Astrocyte of the cerebellum (primary cell): ENCODE data around the gene ZNF628.
A peak's percentile ranks its signal among the peaks of the same experiment; 100 is the strongest.

Source experiments
- DNase-seq: peaks from one replicate; pipeline ENCODE4 v3.0.0-alpha.2; 2011; ENCODE audit warnings: low read depth
- H3K4me3 ChIP-seq: 2 replicates; pipeline ENCODE4 v1.5.1; 2011; ENCODE audit warnings: mild to moderate bottlenecking, low read depth, low read length, moderate library complexity
- CTCF ChIP-seq: IDR thresholded peaks from 2 replicates; pipeline ENCODE4 v1.5.1; 2012; ENCODE audit warnings: low read length, low read depth, moderate library complexity, mild to moderate bottlenecking; ENCODE audit errors: missing control alignments
- in situ Hi-C: cut with HindIII; loops from 2 replicates; pipeline ENCODE4 v1.10.0; 2017; ENCODE audit warnings: low sequenced_read_pairs

Gene ZNF628

GRCh38 chr19:55483706-55484592 lies 7.5 kb downstream of the ZNF628 start:
- in situ Hi-C loops: no loop called here
- TF ChIP-seq CTCF: no peak
- peak overlapping the region; percentile 68 for H3K4me3 ChIP-seq

GRCh38 chr19:55484593-55485438 lies 8.4 kb downstream of the ZNF628 start, which contains the start of gene NAT14:
TSS of gene NAT14 (plus strand) at chr19:55485188. CDS start at chr19:55485709, 521 bp downstream.
- no peak for DNase-seq
- TF ChIP-seq CTCF: no peak
- in situ Hi-C loops: no loop called here
- peak within 1 kb of the TSS; percentile 68 for H3K4me3 ChIP-seq

More at GRCh38 chr19:55483706-55484592, 7.5 kb downstream of the ZNF628 start:
- DNase-seq: no peak

- DNase-seq: no peak
- in situ Hi-C loops: no loop called here
- H3K4me3 ChIP-seq: peak overlapping the region; percentile 68
- TF ChIP-seq CTCF: no peak
These were observed 9.1 kb downstream of the ZNF628 start for GRCh38 chr19:55485439-55486011.

DNA sequence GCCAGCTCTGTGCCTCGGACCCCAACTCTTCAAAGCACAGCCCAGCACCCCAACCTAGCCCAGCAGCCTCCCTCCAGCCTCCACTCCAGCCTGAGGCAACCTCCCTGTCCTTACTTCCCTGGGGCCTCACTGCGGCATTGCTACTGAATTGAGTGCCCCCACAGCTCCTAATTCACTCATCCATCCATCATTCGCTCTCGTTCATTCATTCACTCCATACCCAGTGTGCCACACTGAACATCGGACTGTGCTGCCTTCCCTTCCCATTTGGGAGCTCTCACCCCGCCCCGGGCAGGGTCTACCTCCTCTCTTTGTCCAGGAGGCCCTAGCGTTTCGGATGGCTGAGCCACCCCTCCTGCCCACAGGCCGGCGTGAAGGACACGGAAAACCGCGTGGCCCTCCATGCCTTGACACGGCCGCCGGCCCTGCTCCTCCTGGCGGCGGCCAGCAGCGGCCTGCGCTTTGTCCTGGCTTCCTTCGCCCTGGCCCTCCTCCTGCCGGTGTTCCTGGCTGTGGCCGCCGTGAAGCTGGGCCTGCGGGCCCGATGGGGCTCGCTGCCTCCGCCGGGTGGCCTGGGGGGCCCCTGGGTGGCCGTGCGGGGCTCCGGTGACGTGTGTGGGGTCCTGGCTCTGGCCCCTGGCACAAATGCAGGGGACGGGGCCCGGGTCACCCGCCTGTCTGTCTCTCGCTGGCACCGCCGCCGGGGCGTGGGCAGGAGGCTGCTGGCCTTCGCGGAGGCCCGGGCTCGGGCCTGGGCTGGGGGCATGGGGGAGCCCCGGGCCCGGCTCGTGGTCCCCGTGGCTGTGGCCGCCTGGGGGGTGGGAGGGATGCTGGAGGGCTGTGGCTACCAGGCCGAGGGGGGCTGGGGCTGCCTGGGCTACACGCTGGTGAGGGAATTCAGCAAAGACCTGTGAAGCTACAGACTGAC lies 9.9 kb downstream of the ZNF628 start:
- H3K4me3 ChIP-seq: peak overlapping the region; percentile 68
- in situ Hi-C loops: no loop called here
- DNase-seq: no peak
- TF ChIP-seq CTCF: peak; percentile 10

DNA sequence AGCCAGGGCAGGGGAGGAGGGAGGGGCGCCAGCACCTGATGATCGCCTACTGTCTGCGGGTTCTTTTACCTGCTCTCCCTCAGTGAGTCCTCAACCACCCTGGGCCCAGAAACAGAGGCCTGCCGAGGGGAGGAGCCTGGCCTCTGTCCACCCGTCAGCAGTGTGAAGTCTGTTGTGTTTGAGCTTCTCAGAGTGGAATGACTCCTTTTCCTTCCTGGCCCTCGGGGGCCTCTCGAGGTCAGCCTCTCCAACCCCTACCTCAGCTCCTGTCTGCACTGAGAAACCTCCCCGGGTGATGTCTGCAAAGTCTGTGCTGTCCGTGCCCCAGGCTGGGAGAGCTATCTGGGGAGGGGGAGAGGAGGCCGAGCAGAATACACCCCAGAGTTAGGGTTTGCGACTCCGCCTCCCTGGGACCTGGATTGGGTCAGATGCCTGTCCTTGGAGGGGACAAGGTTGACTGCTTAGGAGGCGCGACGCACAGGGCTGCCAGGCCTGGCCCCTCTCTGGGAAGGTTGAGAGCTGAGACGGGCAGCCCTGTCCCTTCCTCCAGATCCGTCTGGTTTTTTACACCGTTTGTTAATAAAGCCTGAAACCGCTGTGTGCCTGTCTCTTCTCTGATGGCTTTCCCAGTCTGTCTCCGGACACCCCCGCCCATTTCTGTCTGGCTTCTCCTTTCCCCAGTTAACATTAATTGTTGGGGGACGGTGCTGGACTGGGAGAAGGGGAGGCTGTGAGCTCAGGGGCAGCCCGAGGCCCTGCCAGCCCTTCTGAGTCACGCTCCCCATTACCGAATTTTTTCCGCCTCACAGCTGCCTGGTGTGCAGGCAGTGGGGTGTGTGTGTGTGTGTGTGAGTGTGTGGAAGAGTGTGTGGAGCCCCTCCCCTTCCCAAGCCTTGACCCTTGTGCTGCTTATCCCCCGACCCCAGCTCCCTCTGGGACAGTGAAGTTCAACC lies 10.8 kb downstream of the ZNF628 start:
- DNase-seq: peak; percentile 88
- in situ Hi-C loops: no loop called here
- H3K4me3 ChIP-seq: peak overlapping the region; percentile 27
- no peak for TF ChIP-seq CTCF
